DMS53 treated with DMSO at 0.1 percent for 48 hours (cell line): ENCODE results near the gene CSTB.

Experiments used
- DNase-seq: peaks from one replicate; lab custom pipeline; 2025; ENCODE audit not compliant: unreplicated experiment; lab: John Stamatoyannopoulos, UW

CSTB gene

DNA sequence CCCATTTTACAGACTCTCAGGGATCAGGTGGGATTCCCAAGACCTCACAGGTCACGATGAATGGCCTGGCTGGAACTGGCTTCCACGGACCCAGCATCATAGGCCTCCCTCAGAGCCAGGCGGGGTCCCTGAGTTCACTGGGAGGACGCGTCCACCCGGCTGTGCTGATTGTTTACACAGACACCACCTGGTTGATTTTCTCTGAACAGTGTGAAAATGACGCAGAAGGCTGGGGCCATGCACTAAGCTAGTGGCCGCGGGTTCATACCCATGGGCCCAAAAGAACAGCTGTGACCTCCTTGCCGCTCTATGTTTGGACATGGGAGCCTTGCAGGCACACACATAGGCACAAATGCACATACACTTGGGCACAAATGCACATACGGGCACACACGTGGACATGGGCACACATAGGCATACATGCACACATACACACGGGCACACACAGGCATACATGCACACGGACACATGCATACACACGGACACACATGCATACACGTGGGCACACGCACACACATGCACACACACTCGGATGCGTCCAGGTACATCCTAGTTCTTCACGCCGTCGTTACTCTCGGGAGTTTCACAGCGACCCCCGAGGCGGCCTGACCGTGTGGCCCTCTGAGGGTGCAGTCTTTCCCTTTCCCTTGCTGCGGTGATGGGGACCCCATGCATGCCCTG, 23.2 kb downstream of the CSTB start:
- DNase-seq, result no peak

DNA sequence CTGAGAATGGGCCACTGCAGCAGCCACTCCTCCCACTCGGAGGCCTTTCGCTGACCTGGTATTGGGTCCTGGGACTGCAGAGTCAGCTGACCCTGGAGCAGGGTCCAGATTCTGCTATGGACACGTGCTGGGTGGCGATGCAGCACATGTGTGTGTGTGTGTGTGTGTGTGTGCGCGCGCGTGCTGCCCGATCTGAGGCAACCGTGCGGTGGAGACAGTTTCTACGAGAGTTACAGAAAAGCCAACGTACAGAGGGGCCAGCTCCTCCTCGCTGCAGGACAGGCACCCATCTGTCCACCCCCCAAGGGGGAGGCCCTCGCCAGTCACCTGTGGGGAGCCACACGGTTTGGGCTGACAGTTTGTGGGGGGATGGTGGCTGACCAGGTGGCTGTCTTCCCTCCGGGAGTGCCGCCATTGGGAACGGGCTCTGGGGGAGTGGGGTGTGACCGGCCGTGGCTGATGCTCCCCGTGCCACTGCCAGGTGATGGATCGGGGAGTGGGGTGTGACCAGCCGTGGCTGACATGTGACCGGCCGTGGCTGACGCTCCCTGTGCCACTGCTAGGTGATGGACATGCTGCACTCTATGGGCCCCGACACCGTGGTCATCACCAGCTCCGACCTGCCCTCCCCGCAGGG, 24.0 kb downstream of the CSTB start:
- DNase-seq, result no peak

DNA sequence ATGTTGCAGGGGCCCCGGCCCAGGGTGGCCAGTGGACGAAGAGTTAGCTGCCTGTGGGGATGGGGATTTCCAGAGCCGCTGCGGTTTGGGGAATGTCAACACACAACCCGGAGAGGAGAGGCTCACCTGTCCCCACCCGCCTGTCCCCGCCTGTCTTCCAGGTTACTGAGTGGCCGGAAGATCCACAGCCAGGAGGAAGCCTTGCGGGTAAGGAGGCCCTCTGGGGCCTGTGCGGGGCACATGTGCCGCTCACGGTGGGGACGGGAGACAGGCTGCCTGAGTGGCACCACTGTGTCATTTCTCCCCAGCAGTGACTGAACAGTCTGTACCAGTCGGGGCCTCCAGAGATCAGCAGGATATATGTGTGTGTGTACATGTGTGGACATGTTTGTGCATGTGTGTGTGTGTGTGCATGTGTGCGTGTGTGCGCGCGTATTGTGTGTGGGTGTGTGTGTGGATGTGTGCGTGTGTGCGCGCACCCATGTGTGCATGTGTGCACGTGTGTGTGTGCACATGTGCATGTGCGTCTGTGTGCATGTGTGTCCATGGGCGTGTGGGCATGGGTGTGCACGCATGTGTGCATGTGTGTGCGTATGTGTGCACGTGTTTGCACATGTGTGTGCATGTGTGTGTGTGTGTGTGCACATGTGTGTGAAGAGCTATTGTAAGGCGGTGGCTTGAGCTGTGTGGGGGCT, 25.6 kb downstream of the CSTB start:
- DNase-seq, result no peak

DNA sequence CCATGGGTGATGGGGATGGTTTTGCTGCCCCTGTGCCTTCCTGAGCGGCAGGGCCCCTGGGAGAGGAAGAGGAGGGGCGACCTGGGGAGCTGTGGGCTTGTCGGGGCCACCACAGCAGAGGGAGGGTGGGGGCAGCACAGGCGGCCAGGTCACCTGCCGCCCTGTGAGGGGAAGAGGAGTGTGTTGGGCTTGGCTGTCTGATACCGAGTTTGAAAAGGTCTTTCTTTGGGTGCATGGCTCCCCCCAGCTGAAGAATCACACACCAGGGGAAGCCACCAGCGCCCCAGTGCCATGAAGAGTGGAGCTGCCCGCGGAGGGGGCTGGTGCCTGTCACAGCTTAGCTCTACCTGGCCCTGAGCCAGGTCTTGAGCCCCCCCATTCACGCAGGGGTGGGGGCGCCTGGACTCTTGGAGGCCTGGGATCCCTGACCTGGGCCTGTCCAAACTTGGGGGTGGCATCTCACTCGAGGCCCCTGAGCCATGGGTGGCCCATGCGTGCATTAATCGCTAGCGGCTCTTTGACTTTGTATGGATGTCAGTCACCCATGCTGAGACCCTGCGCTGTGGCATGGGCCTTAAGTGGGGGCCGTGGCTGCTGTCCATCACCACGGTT, 26.4 kb downstream of the CSTB start:
- no peak for DNase-seq

GRCh38 chr21:43748622-43749021, 27.5 kb downstream of the CSTB start:
- DNase-seq, result no peak

DNA sequence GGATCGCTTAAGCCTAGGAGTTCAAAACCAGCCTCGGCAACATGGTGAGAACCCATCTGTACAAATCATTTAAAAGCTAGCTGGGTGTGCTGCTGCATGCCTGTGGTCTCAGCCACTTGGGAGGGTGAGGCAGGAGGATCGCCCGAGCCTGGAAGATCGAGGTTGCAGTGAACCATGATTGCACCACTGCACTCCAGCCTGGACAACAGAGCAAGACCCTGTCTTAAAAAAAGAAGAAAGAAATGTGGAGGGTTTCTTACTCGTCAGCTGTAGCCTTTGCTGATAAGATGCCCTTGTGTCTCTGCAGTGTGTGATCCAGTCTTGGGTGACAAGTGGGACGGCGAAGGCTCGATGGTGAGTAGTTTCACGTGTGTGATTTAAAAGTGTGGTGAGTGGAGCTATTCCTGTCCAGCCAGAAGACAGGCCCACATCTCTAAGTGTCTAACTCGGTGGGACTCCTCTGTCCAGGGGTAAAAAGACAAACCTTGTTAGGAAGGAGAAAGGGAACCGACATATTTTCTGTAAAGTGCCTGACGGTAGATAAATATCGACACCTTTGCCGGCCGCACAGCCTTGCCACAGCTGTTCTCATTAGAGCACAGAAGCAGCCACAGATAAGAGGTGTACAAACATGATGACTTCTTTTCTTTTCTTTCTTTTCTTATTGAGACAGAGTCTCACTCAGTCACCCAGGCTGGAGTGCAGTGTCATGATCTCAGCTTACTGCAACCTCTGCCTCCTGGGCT, 30.2 kb downstream of the CSTB start:
- no peak for DNase-seq

DNA sequence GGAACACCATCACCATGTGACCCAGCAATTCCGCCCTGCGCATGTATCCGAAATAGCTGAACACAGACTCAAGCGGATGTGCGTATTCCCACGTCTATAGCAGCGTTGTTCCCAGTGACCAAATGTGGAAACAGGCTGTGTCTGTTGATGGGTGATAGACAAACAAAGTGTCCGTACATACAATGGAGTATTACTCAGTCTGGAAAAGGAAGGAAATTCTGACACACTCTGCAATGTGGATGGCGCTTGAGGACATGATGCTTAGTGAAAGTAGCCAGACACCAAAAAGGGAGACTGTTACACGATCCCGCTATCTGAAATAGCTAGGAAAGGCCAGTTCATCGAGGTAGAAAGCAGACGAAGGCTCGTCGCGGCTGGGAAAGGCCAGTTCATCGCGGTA, 31.4 kb downstream of the CSTB start:
- DNase-seq, result no peak

DNA sequence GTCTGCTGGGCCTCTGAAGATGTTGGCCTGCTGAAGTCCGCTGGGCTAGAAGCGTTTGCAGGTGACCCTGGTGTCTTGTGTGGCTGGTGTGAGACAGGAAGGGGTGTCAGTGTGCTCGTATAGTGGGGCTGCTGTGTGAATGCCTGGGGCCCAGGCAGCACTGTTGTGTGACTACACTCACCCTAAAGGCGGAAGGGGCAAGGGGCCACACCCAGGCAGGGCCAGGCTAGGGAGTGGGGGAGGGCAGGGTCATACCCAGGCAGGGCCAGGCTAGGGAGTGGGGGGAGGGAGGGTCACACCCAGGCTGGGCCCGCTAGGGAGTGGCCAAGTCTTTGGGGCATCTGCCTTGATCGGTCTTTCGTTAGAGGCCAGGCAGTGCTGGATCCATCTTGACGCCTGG, 32.2 kb downstream of the CSTB start:
- DNase-seq, result no peak

DNA sequence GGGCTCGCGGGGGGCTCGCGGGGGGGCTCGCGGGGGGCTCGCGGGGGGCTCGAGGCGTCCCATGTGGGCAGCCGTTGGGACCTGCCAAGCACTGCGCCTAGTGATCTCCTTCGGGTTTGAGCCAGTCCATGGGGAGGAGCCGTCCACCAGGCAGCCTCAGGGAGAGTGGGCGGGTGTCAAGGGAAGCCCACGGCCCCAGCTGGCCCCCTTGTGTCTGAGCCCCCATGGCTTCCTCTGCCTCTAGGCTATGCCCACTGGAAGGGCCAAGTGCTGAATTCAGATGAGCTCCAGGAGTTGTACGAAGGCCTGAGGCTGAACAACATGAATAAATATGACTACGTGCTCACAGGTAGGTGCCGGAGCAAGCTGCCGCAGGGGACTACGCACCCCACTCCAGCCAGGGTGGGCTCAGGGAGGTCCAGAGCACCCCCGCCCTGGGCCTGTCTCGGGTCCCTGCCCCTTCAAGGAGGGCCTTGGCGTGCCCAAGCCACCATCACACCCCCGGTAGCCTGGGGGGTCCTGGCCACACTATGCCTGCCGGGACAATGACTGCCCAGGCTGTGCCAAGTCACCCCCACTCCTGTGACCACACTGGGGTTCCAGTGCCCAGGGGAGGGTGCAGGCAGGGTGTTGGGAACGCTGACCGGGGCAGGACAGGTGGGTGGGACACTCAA, 34.5 kb downstream of the CSTB start:
- DNase-seq, result no peak

- peak; percentile 69 for DNase-seq
These were observed 35.5 kb downstream of the CSTB start for GRCh38 chr21:43740497-43741156.

GRCh38 chr21:43739621-43740435, 36.3 kb downstream of the CSTB start:
- DNase-seq, result no peak

GRCh38 chr21:43737158-43737950, 38.8 kb downstream of the CSTB start:
- DNase-seq, result no peak

- no peak for DNase-seq
These were observed 39.8 kb downstream of the CSTB start for GRCh38 chr21:43736224-43736883.

- DNase-seq, result no peak
These were observed 40.6 kb downstream of the CSTB start for GRCh38 chr21:43735236-43736091.

DNA sequence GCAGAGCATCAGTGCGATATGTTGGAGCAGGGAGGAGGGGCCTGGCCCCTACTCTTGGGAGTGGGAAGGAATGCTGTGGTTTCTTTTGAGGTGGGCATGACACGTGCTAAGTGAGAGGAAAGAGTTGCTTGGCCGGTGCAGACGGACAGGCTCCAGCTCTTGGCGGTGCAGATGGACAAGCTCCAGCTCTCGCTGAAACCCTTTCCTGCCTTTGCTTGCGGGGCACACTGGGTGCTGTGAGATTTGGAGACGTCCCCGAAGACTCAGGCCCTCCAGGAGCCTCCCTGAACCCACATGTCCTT, 41.2 kb downstream of the CSTB start:
- DNase-seq, result no peak

GRCh38 chr21:43734131-43734927, 41.8 kb downstream of the CSTB start:
- peak; percentile 16 for DNase-seq
